Peyer's patch (tissue), 4 donors: ENCODE measurements around the gene SYNGR2.

ENCODE experiments used
- CTCF ChIP-seq, 6 experiments: fragments of 450-650 bp in 4 of 6; fragments of 200-600 bp in 2 of 6; sonication (generic) in 1 of 6; IDR thresholded peaks; one replicate each; pipeline ENCODE4 v1.5.1; 2017 to 2019; ENCODE audit warnings: antibody characterized with exemption in 6 of 6, mild to moderate bottlenecking in 3 of 6, moderate library complexity in 1 of 6
- POLR2A ChIP-seq, 2 donors: fragments of 450-650 bp; IDR thresholded peaks; one replicate each; pipeline ENCODE4 v1.5.1; 2017; ENCODE audit warnings: antibody characterized with exemption in 2 of 2, mild to moderate bottlenecking in 2 of 2, moderate library complexity in 2 of 2

- no peak for TF ChIP-seq CTCF (IDR thresholded peaks at IDR 0.05)
- TF ChIP-seq POLR2A (IDR thresholded peaks at IDR 0.05): no peak
Measured at GRCh38 chr17:78184868-78185267, 16.5 kb downstream of the SYNGR2 start.
